H1 (cell line): Measurements from ENCODE around the gene FBXO28. TPM values are rescaled to one million over a fixed set of nuclear protein-coding genes. Genes with fewer than 3 reads are reported as not detected.

Experiments
- CTCF ChIA-PET: fragments of 300-600 bp; sonication (Branson Sonifier 250); formaldehyde crosslinking; loops from one replicate; lab custom pipeline; 2021; ENCODE audit not compliant: partially characterized antibody; lab: Charles Lee
- POLR2A ChIA-PET: fragments of 300-600 bp; sonication (Branson Sonifier 250); formaldehyde crosslinking; loops from one replicate; lab custom pipeline; 2021; ENCODE audit warnings: inconsistent platforms; ENCODE audit not compliant: partially characterized antibody; lab: Charles Lee
- DNase-seq, 2 experiments: peaks; one replicate each; pipeline versions ENCODE4 v3.0.0 to v3.0.0-alpha.2; 2010 to 2022; ENCODE audit warnings: low spot score in 2 of 2, low read depth in 1 of 2, mixed read lengths in 1 of 2
- FAIRE-seq: peaks from 2 replicates; lab custom pipeline; 2011; peaks lifted over from hg19 to GRCh38; lab: Jason Lieb, UNC
- H2AFZ ChIP-seq: 2 replicates; pipeline ENCODE4 v1.8.1; 2012; ENCODE audit warnings: low read length, inconsistent platforms
- H2AK5ac ChIP-seq: 2 replicates; pipeline ENCODE4 v1.6.1; 2013; ENCODE audit warnings: low read depth, low read length
- H2BK120ac ChIP-seq: replicated peaks from 2 replicates; pipeline ENCODE3; 2013; ENCODE audit warnings: low read depth, low read length, inconsistent platforms
- H2BK12ac ChIP-seq: 2 replicates; pipeline ENCODE4 v1.6.1; 2013; ENCODE audit warnings: low read depth, low read length
- H2BK15ac ChIP-seq: 2 replicates; pipeline ENCODE4 v1.6.1; 2013; ENCODE audit warnings: low read length
- H2BK20ac ChIP-seq: 2 replicates; pipeline ENCODE4 v1.6.1; 2013; ENCODE audit warnings: low read length
- H2BK5ac ChIP-seq: 2 replicates; pipeline ENCODE4 v1.6.1; 2013; ENCODE audit warnings: low read depth, low read length
- H3K14ac ChIP-seq: 2 replicates; pipeline ENCODE4 v1.6.1; 2013; ENCODE audit warnings: inconsistent platforms; ENCODE audit not compliant: insufficient read length
- H3K18ac ChIP-seq: 2 replicates; pipeline ENCODE4 v1.6.1; 2013; ENCODE audit warnings: low read length; ENCODE audit errors: extremely low read depth
- H3K23ac ChIP-seq: 2 replicates; pipeline ENCODE4 v1.6.1; 2013; ENCODE audit warnings: inconsistent platforms; ENCODE audit not compliant: insufficient read length
- H3K23me2 ChIP-seq: 2 replicates; pipeline ENCODE4 v1.6.1; 2013; ENCODE audit warnings: low read depth, low read length
- H3K27ac ChIP-seq: 2 replicates; pipeline ENCODE4 v1.6.1; 2011; ENCODE audit warnings: low read depth, low read length, inconsistent platforms
- H3K27me3 ChIP-seq, 4 experiments: replicated peaks in 1 of 4; 1 replicate in 1 of 4; 2 replicates in 3 of 4; pipeline versions ENCODE4 v1.6.1 to v1.8.1; 2011 to 2013; ENCODE audit warnings: low read length in 3 of 4, mild to moderate bottlenecking in 3 of 4, inconsistent platforms in 2 of 4, mixed read lengths in 2 of 4, moderate library complexity in 1 of 4; ENCODE audit not compliant: control insufficient read depth in 3 of 4, insufficient read depth in 3 of 4; ENCODE audit errors: extremely low read depth in 1 of 4
- H3K36me3 ChIP-seq, 4 experiments: 2 replicates each; pipeline versions ENCODE4 v1.6.1 to v1.8.1; 2011 to 2013; ENCODE audit warnings: mild to moderate bottlenecking in 4 of 4, low read length in 3 of 4, moderate library complexity in 2 of 4, control low read depth in 1 of 4, inconsistent platforms in 1 of 4; ENCODE audit not compliant: insufficient read depth in 4 of 4, control insufficient read depth in 2 of 4
- H3K4ac ChIP-seq: replicated peaks from 2 replicates; pipeline ENCODE3; 2013; ENCODE audit warnings: low read length, low read depth, mixed read lengths, inconsistent platforms; ENCODE audit not compliant: insufficient read length
- H3K4me1 ChIP-seq, 4 experiments: replicated peaks in 1 of 4; 1 replicate in 1 of 4; 2 replicates in 3 of 4; pipeline versions ENCODE4 v1.6.1 to v1.8.1; 2011 to 2013; ENCODE audit warnings: low read length in 3 of 4, inconsistent platforms in 2 of 4, mixed read lengths in 1 of 4; ENCODE audit not compliant: insufficient read depth in 4 of 4, control insufficient read depth in 3 of 4
- H3K4me2 ChIP-seq, 2 experiments: 2 replicates each; pipeline versions ENCODE4 v1.6.1 to v1.8.1; 2011 to 2013; ENCODE audit warnings: low read depth in 2 of 2, low read length in 2 of 2, control low read depth in 1 of 2, inconsistent platforms in 1 of 2, mild to moderate bottlenecking in 1 of 2; ENCODE audit not compliant: insufficient read depth in 1 of 2
- H3K4me3 ChIP-seq, 4 experiments: fragments of 200-600, 300-600 bp in 1 of 4; sonication (generic), shearing (Covaris generic), sonication (Bioruptor Twin) in 1 of 4; 2 replicates each; pipeline versions ENCODE4 v1.5.1 to v1.8.1; 2011 to 2016; ENCODE audit warnings: low read length in 4 of 4, low read depth in 3 of 4, control low read depth in 2 of 4, inconsistent platforms in 2 of 4, mild to moderate bottlenecking in 2 of 4, mixed read lengths in 1 of 4, moderate library complexity in 1 of 4; ENCODE audit not compliant: insufficient read depth in 2 of 4; ENCODE audit errors: extremely low read depth in 1 of 4
- H3K56ac ChIP-seq: replicated peaks from 2 replicates; pipeline ENCODE3; 2013; ENCODE audit warnings: low read depth, mild to moderate bottlenecking, mixed read lengths, low read length, inconsistent platforms; ENCODE audit not compliant: insufficient read length
- H3K79me1 ChIP-seq: 2 replicates; pipeline ENCODE4 v1.6.1; 2013; ENCODE audit warnings: low read depth, low read length, control low read depth
- H3K79me2 ChIP-seq, 2 experiments: 2 replicates each; pipeline versions ENCODE4 v1.6.1 to v1.8.1; 2012 to 2013; ENCODE audit warnings: low read length in 2 of 2, mild to moderate bottlenecking in 2 of 2, inconsistent platforms in 1 of 2; ENCODE audit not compliant: insufficient read depth in 2 of 2, control insufficient read depth in 1 of 2
- H3K9ac ChIP-seq, 4 experiments: replicated peaks in 1 of 4; 1 replicate in 1 of 4; 2 replicates in 3 of 4; pipeline versions ENCODE4 v1.6.1 to v1.8.1; 2011 to 2013; ENCODE audit warnings: low read depth in 3 of 4, low read length in 3 of 4, control low read depth in 2 of 4, mild to moderate bottlenecking in 2 of 4, moderate library complexity in 2 of 4, inconsistent platforms in 1 of 4; ENCODE audit errors: extremely low read depth in 1 of 4
- H3K9me3 ChIP-seq, 2 experiments: 2 replicates each; pipeline versions ENCODE4 v1.6.1 to v1.8.1; 2012 to 2013; ENCODE audit warnings: mild to moderate bottlenecking in 2 of 2, moderate library complexity in 2 of 2, control low read depth in 1 of 2, inconsistent platforms in 1 of 2, low read depth in 1 of 2, low read length in 1 of 2, mixed read lengths in 1 of 2; ENCODE audit not compliant: insufficient read depth in 2 of 2
- H4K20me1 ChIP-seq, 2 experiments: replicated peaks in 1 of 2; 2 replicates each; pipeline versions ENCODE3 to v1.8.1; 2011 to 2013; ENCODE audit warnings: inconsistent platforms in 2 of 2, low read length in 2 of 2, mild to moderate bottlenecking in 1 of 2; ENCODE audit not compliant: insufficient read depth in 2 of 2, control insufficient read depth in 1 of 2
- H4K5ac ChIP-seq: 2 replicates; pipeline ENCODE4 v1.6.1; 2013; ENCODE audit warnings: low read length, low read depth, mixed read lengths, inconsistent platforms; ENCODE audit not compliant: insufficient read length
- H4K8ac ChIP-seq: 2 replicates; pipeline ENCODE4 v1.8.0; 2013; ENCODE audit warnings: mild to moderate bottlenecking, moderate library complexity, low read length, inconsistent platforms; ENCODE audit not compliant: insufficient read depth; ENCODE audit errors: extremely low read depth
- H4K91ac ChIP-seq: replicated peaks from 2 replicates; pipeline ENCODE3; 2013; ENCODE audit warnings: low read length, mixed read lengths, inconsistent platforms; ENCODE audit not compliant: insufficient read length
- BCL11A ChIP-seq, 2 experiments: IDR thresholded peaks; one replicate each; pipeline ENCODE4 v1.6.1; 2011; ENCODE audit warnings: low read depth in 2 of 2, low read length in 2 of 2, mild to moderate bottlenecking in 2 of 2
- CTBP2 ChIP-seq: IDR thresholded peaks from 2 replicates; pipeline ENCODE4 v1.7.0; 2011; ENCODE audit warnings: borderline replicate concordance, mild to moderate bottlenecking, moderate library complexity, mixed read lengths, low read length; ENCODE audit not compliant: insufficient read depth, insufficient read length
- WGBS, 2 experiments: shearing (Covaris generic) in 1 of 2; methylation state at CpG; one replicate each; pipeline versions ENCODE4 v1.1.6 to v1.1.7; 2013 to 2015; ENCODE audit warnings: low lambda C conversion rate in 2 of 2, mixed read lengths in 2 of 2, inconsistent platforms in 1 of 2, low coverage in 1 of 2, missing lambda C conversion rate in 1 of 2; ENCODE audit not compliant: insufficient replicate concordance in 2 of 2, insufficient coverage in 1 of 2, insufficient read length in 1 of 2; ENCODE audit errors: extremely low coverage in 1 of 2, missing lambda C conversion rate in 1 of 2; 5-methylcytosine and 5-hydroxymethylcytosine counted together
- polyA plus RNA-seq, 7 experiments: library from polyadenylated mRNA; depleted of rRNA in 3 of 7; stranded (reverse) in 5 of 7; unstranded in 2 of 7; fragments of >200 nt in 5 of 7; fragments of 200-250 nt in 2 of 7; gene quantifications; 1 replicate in 5 of 7; 2 replicates in 1 of 7; 4 replicates in 1 of 7; pipeline versions ENCODE4 v1.2.1 to v1.2.3, GENCODE V29; 2011 to 2013; ENCODE audit warnings: missing spikeins in 2 of 7, mixed read lengths in 2 of 7
- total RNA-seq: library from RNA; stranded (reverse); fragmentation: NEBNext Ultra II Directional; extraction: Animal tissue kit (Norgen Biotek cat#: 25700); gene quantifications from 2 replicates; pipeline ENCODE4 v1.2.1, GENCODE V29; 2021

Gene FBXO28
- total and polyA plus RNA-seq, 2 of the 8 experiments (the other 6 are each of a cell fraction or from before 2014, with no cell fraction given): 10.3 to 42.5 TPM

GRCh38 chr1:224138198-224138597 is 24.3 kb downstream of the FBXO28 start:
- H3K9ac ChIP-seq: no peak overlapping the region
- H2AK5ac ChIP-seq: no peak overlapping the region
- ChIA-PET CTCF (interaction anchor here (1.0 to 2.4 kb wide), 5 partner anchors 13 to 195 kb away, joined by 3 to 16 read pairs (median 3); no protein-coding TSS in a partner anchor), POLR2A (interaction anchor here (1.3 kb wide), 2 partner anchors 8 to 9 kb away, joined by 3 to 4 read pairs; no protein-coding TSS in a partner anchor)
- H4K8ac ChIP-seq: no peak overlapping the region
- H3K4me3 ChIP-seq: no peak overlapping the region
- H3K4ac ChIP-seq: no peak overlapping the region
- 94% methylated on average over 3 of the region's 3 CpGs; no CpG with 5 or more reads in 1 of the 2 experiments for WGBS, 2 experiments
- no peak overlapping the region for H3K56ac ChIP-seq
- H3K18ac ChIP-seq: no peak overlapping the region
- no peak overlapping the region for H2BK120ac ChIP-seq
- no peak overlapping the region for H2BK20ac ChIP-seq
- no peak overlapping the region for H3K23ac ChIP-seq
- FAIRE-seq (no peak), DNase-seq (no peak)
- H3K36me3 ChIP-seq: peaks cover 3 to 49% (median 28%) of the 10 kb centered on the region in 4 experiments
- H3K27ac ChIP-seq: no peak overlapping the region
- TF ChIP-seq CTBP2 (no peak), BCL11A (IDR thresholded peaks at IDR 0.05; ENCODE audit: low read depth in 2 of 2, low read length in 2 of 2) (no peak)
- H3K79me2 ChIP-seq: no peaks in the 10 kb centered on the region
- no peak overlapping the region for H2BK5ac ChIP-seq
- H2BK12ac ChIP-seq: no peak overlapping the region
- H4K20me1 ChIP-seq: no peaks in the 10 kb centered on the region
- H3K14ac ChIP-seq: no peak overlapping the region
- no peak overlapping the region for H4K5ac ChIP-seq
- no peak overlapping the region for H4K91ac ChIP-seq
- H3K4me1 ChIP-seq: no peaks in the 10 kb centered on the region
- H2BK15ac ChIP-seq: no peak overlapping the region
- H3K79me1 ChIP-seq: no peaks in the 10 kb centered on the region
- no peaks in the 10 kb centered on the region for H3K9me3 ChIP-seq
- H3K23me2 ChIP-seq: no peaks in the 10 kb centered on the region
- no peak overlapping the region for H2AFZ ChIP-seq
- H3K4me2 ChIP-seq: no peak overlapping the region
- no peaks in the 10 kb centered on the region for H3K27me3 ChIP-seq
